Psoas muscle (tissue), 8 donors: ENCODE measurements around the gene PCDH15. TPM values are rescaled to one million over a fixed set of nuclear protein-coding genes. Genes with fewer than 3 reads are reported as not detected.

Experiments
- ATAC-seq, 4 donors: fragments of 200-7000 bp; cut with Tn5 transposase; one replicate each; pipeline ENCODE4 v1.9.1; 2020; ENCODE audit warnings: moderate library complexity in 3 of 4, mild to moderate bottlenecking in 2 of 4
- DNase-seq, 2 donors: peaks; one replicate each; pipeline ENCODE4 v3.0.0-alpha.2; 2020
- H3K27ac ChIP-seq: fragments of 200-600 bp; one replicate; pipeline ENCODE4 v1.8.0; 2022
- H3K27me3 ChIP-seq, 3 donors: fragments of 200-600 bp in 1 of 3; one replicate each; pipeline versions ENCODE4 v1.6.1 to v1.8.0; 2013 to 2022; ENCODE audit warnings: low read length in 2 of 3, mild to moderate bottlenecking in 2 of 3, moderate library complexity in 1 of 3; ENCODE audit not compliant: insufficient read depth in 3 of 3
- H3K36me3 ChIP-seq, 2 donors: fragments of 200-600 bp in 1 of 2; one replicate each; pipeline versions ENCODE4 v1.6.1 to v1.8.0; 2013 to 2022; ENCODE audit warnings: low read depth in 1 of 2, mild to moderate bottlenecking in 1 of 2, moderate library complexity in 1 of 2; ENCODE audit not compliant: insufficient read depth in 1 of 2
- H3K4me1 ChIP-seq: fragments of 200-600 bp; one replicate; pipeline ENCODE4 v1.8.0; 2022
- H3K4me3 ChIP-seq: fragments of 200-600 bp; one replicate; pipeline ENCODE4 v1.8.0; 2022; ENCODE audit warnings: mild to moderate bottlenecking
- H3K9me3 ChIP-seq: fragments of 200-600 bp; one replicate; pipeline ENCODE4 v1.8.0; 2022
- WGBS, 3 donors: extraction: QIAGEN DNeasy Blood & Tissue Kit; methylation state at CpG; one replicate each; pipeline versions ENCODE4 v1.1.6 to v1.1.7; 2013; 5-methylcytosine and 5-hydroxymethylcytosine counted together
- intact Hi-C, 2 donors: fragments of 100-400 bp; cut with DNase I; formaldehyde crosslinking; loops; one replicate each; pipeline versions ENCODE4 v1.11.0 to v1.14.2; 2022
- polyA plus RNA-seq, 3 donors: library from polyadenylated mRNA; stranded (reverse); fragments of 200-250 nt; gene quantifications; one replicate each; pipeline ENCODE4 v1.2.3, GENCODE V29; 2013
- total RNA-seq, 4 donors: library from RNA; stranded (reverse); fragmentation: NEBNext Ultra II Directional in 2 of 4; extraction: Animal tissue kit (Norgen Biotek cat#: 25700) in 2 of 4; gene quantifications; one replicate each; pipeline versions ENCODE4 v1.2.1 to v1.2.4, GENCODE V29; 2021 to 2023
- TF ChIP-seq, protein P1 (sequence below): fragments of 200-600 bp; IDR thresholded peaks from one replicate; pipeline ENCODE4 v1.8.0; 2022; ENCODE audit warnings: antibody characterized with exemption
- donor health status: healthy with polysubstance abuse.
- donor health status: DM: no; HTN: no; CAD: no; lungs with moderate emphysema.
- donor health status: Bipolar disorder and iron deficiency.
- donor health status: healthy.
- donor health status: DM: yes; HTN: yes; CAD: no.
- donor health status: DM: no; HTN: no; CAD: no.
- donor health status: DM: no; HTN: no; CAD: no.
- donor health status: DM: yes; HTN: yes; CAD: no.

PCDH15 gene
- total and polyA plus RNA-seq, 7 donors: not detected

DNA sequence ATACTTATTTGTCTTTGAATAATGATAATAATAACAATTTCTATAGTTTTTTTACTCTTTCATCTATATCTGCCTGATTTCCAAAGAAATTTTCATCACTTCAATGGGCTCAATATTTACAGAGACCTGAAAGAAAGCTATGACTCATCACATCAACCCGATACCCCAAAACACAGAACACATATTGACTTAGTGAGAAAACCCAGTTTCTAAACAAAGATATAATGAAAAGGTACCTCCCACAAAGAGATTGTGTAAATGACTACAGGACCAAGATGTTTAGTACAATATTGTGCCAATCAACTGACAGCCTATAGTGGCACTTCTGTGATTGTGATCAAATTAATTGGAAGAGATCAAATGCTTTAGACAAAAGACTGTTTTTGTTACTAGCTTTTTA is 133.9 kb downstream of the PCDH15 start:
- 83 to 92% (median 87%) methylated on average over 1 of the region's 1 CpG for WGBS, 3 donors
- Histone ChIP-seq H3K27me3 (no peaks in the 10 kb centered on the region), H3K27ac (no peak overlapping the region), H3K36me3 (no peaks in the 10 kb centered on the region), H3K4me1 (no peaks in the 10 kb centered on the region), H3K9me3 (no peaks in the 10 kb centered on the region), H3K4me3 (no peak overlapping the region)
- DNase-seq (no peak), ATAC-seq (no peak)
- intact Hi-C loops: no loop called here
- TF ChIP-seq, protein P1, sequence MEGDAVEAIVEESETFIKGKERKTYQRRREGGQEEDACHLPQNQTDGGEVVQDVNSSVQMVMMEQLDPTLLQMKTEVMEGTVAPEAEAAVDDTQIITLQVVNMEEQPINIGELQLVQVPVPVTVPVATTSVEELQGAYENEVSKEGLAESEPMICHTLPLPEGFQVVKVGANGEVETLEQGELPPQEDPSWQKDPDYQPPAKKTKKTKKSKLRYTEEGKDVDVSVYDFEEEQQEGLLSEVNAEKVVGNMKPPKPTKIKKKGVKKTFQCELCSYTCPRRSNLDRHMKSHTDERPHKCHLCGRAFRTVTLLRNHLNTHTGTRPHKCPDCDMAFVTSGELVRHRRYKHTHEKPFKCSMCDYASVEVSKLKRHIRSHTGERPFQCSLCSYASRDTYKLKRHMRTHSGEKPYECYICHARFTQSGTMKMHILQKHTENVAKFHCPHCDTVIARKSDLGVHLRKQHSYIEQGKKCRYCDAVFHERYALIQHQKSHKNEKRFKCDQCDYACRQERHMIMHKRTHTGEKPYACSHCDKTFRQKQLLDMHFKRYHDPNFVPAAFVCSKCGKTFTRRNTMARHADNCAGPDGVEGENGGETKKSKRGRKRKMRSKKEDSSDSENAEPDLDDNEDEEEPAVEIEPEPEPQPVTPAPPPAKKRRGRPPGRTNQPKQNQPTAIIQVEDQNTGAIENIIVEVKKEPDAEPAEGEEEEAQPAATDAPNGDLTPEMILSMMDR: no peak

DNA sequence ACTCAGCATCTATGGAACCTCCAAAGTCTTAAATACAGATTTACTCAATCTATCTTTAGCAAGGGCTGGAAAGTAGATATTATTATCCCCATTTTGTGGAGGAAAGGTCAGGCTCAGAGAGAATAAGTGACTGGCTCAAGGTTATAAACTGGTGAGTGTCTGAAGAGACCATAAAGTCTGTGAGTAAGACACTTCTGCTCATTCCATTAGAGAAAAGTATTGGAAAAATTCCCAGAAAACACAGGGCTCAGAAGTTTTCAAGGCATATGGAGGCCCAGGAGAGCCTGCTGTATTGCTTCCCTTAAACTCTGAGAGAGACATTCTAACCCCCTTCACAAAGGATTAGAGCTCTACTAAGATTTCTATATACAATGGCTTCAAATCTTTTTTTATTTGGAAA is 134.8 kb downstream of the PCDH15 start:
- Histone ChIP-seq H3K9me3 (no peaks in the 10 kb centered on the region), H3K36me3 (no peaks in the 10 kb centered on the region), H3K27ac (no peak overlapping the region), H3K27me3 (no peaks in the 10 kb centered on the region), H3K4me3 (no peak overlapping the region), H3K4me1 (no peaks in the 10 kb centered on the region)
- no peak for DNase-seq
- no peak for ATAC-seq
- TF ChIP-seq, protein P1: no peak
- intact Hi-C loops: no loop called here

DNA sequence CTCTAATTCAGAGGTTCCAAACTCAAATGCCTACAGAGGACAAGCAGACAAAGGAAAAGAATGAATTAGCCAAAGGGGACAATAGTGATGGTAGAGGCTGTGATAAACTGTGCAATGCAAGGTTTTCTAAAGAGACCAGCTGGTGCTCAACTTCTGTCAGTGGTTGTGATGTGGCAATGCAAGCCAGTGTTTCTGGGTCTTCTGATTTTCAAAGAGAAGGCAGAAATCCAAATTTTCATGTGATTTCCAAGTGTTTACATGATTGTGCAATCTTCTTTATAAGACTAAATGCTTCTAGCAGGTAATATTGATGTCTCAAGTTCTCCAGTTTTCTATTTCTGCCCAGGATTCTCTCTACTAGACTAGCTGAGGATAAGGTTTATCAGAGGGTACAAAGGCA is 135.9 kb downstream of the PCDH15 start:
- no peak overlapping the region for H3K27ac ChIP-seq
- H3K36me3 ChIP-seq: no peaks in the 10 kb centered on the region
- no peaks in the 10 kb centered on the region for H3K4me1 ChIP-seq
- TF ChIP-seq, protein P1: no peak
- H3K27me3 ChIP-seq: no peaks in the 10 kb centered on the region
- no peaks in the 10 kb centered on the region for H3K9me3 ChIP-seq
- H3K4me3 ChIP-seq: no peak overlapping the region
- no peak for ATAC-seq
- intact Hi-C loops: no loop called here
- no peak for DNase-seq

DNA sequence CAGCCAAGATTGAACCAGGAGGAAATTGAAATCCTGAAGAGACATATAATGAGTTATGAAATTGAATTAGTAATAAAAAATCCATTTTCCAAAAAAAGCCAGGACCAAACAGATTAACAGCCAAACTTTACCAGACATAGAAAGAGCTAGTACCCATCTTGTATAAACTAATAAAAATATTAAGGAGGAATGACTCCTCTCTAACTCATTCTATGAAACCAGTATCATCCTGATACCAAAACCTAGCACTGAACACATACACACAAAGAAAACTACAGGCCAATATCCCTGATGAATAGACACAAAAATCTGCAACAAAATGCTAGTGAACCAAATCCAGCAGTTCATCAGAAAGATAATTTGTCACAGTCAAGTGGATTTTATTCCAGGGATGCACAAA is 140.6 kb downstream of the PCDH15 start:
- TF ChIP-seq, protein P1: no peak
- H3K27me3 ChIP-seq: peaks cover 0 to 1% (median 0%) of the 10 kb centered on the region in 3 donors
- DNase-seq: no peak
- ATAC-seq: no peak
- intact Hi-C loops: no loop called here
- H3K4me1 ChIP-seq: no peaks in the 10 kb centered on the region
- no peaks in the 10 kb centered on the region for H3K36me3 ChIP-seq
- no peak overlapping the region for H3K4me3 ChIP-seq
- H3K9me3 ChIP-seq: no peaks in the 10 kb centered on the region
- no peak overlapping the region for H3K27ac ChIP-seq

DNA sequence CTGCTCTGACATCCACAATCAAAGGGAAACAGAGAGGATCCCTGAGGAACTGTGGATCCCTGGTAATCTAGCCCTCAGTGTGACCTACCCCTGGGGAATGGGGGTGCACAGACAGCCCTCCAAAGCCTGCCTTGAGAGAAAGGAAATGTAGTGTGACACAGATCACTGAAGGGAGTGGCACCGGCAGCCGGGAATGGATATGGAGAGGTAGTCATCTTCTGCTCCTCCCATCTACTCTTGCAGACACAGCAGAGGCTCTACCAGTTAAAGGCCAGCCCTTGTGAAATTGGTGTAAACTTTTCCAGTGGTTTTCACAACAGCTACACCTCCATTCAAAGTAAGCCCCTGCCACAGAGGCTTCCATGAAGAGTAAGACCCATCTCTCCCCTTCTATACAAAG is 144.4 kb downstream of the PCDH15 start:
- TF ChIP-seq, protein P1: no peak
- ATAC-seq: no peak
- no peak overlapping the region for H3K27ac ChIP-seq
- H3K4me1 ChIP-seq: no peaks in the 10 kb centered on the region
- WGBS, 3 donors: 93 to 100% (median 93%) methylated on average over 2 of the region's 2 CpGs
- no peaks in the 10 kb centered on the region for H3K36me3 ChIP-seq
- no peak overlapping the region for H3K4me3 ChIP-seq
- DNase-seq: no peak
- intact Hi-C loops: no loop called here
- no peaks in the 10 kb centered on the region for H3K9me3 ChIP-seq
- peaks cover 0 to 1% (median 0%) of the 10 kb centered on the region in 3 donors for H3K27me3 ChIP-seq
